Psoas muscle (tissue), 8 donors: ENCODE results near the gene RNF207. TPM values are rescaled to one million over a fixed set of nuclear protein-coding genes. Genes with fewer than 3 reads are reported as not detected.

Experiments used
- ATAC-seq, 4 donors: fragments of 200-7000 bp; cut with Tn5 transposase; one replicate each; pipeline ENCODE4 v1.9.1; 2020; ENCODE audit warnings: moderate library complexity in 3 of 4, mild to moderate bottlenecking in 2 of 4
- DNase-seq, 2 donors: peaks; one replicate each; pipeline ENCODE4 v3.0.0-alpha.2; 2020
- H3K27ac ChIP-seq: fragments of 200-600 bp; one replicate; pipeline ENCODE4 v1.8.0; 2022
- H3K27me3 ChIP-seq, 3 donors: fragments of 200-600 bp in 1 of 3; one replicate each; pipeline versions ENCODE4 v1.6.1 to v1.8.0; 2013 to 2022; ENCODE audit warnings: low read length in 2 of 3, mild to moderate bottlenecking in 2 of 3, moderate library complexity in 1 of 3; ENCODE audit not compliant: insufficient read depth in 3 of 3
- H3K36me3 ChIP-seq, 2 donors: fragments of 200-600 bp in 1 of 2; one replicate each; pipeline versions ENCODE4 v1.6.1 to v1.8.0; 2013 to 2022; ENCODE audit warnings: low read depth in 1 of 2, mild to moderate bottlenecking in 1 of 2, moderate library complexity in 1 of 2; ENCODE audit not compliant: insufficient read depth in 1 of 2
- H3K4me1 ChIP-seq: fragments of 200-600 bp; one replicate; pipeline ENCODE4 v1.8.0; 2022
- H3K4me3 ChIP-seq: fragments of 200-600 bp; one replicate; pipeline ENCODE4 v1.8.0; 2022; ENCODE audit warnings: mild to moderate bottlenecking
- H3K9me3 ChIP-seq: fragments of 200-600 bp; one replicate; pipeline ENCODE4 v1.8.0; 2022
- CTCF ChIP-seq: fragments of 200-600 bp; IDR thresholded peaks from one replicate; pipeline ENCODE4 v1.8.0; 2022; ENCODE audit warnings: antibody characterized with exemption
- WGBS, 3 donors: extraction: QIAGEN DNeasy Blood & Tissue Kit; methylation state at CpG; one replicate each; pipeline versions ENCODE4 v1.1.6 to v1.1.7; 2013; 5-methylcytosine and 5-hydroxymethylcytosine counted together
- intact Hi-C, 2 donors: fragments of 100-400 bp; cut with DNase I; formaldehyde crosslinking; loops; one replicate each; pipeline versions ENCODE4 v1.11.0 to v1.14.2; 2022
- polyA plus RNA-seq, 3 donors: library from polyadenylated mRNA; stranded (reverse); fragments of 200-250 nt; gene quantifications; one replicate each; pipeline ENCODE4 v1.2.3, GENCODE V29; 2013
- total RNA-seq, 4 donors: library from RNA; stranded (reverse); fragmentation: NEBNext Ultra II Directional in 2 of 4; extraction: Animal tissue kit (Norgen Biotek cat#: 25700) in 2 of 4; gene quantifications; one replicate each; pipeline versions ENCODE4 v1.2.1 to v1.2.4, GENCODE V29; 2021 to 2023
- donor health status: healthy with polysubstance abuse.
- donor health status: DM: no; HTN: no; CAD: no; lungs with moderate emphysema.
- donor health status: Bipolar disorder and iron deficiency.
- donor health status: healthy.
- donor health status: DM: yes; HTN: yes; CAD: no.
- donor health status: DM: no; HTN: no; CAD: no.
- donor health status: DM: no; HTN: no; CAD: no.
- donor health status: DM: yes; HTN: yes; CAD: no.

Gene RNF207
- total and polyA plus RNA-seq, 7 donors, result 2.5 to 13.6 (median 4.0) TPM

GRCh38 chr1:6165027-6165426 lies 40.9 kb upstream of the RNF207 start:
- ATAC-seq (no peak), DNase-seq (no peak)
- Histone ChIP-seq H3K4me3 (no peak overlapping the region), H3K27me3 (peaks cover 0 to 61% (median 17%) of the 10 kb centered on the region in 3 donors), H3K4me1 (no peaks in the 10 kb centered on the region), H3K36me3 (no peaks in the 10 kb centered on the region), H3K9me3 (no peaks in the 10 kb centered on the region), H3K27ac (no peak overlapping the region)
- intact Hi-C loops, result no loop called here
- 69 to 73% (median 73%) methylated on average over 6 to 7 of the region's 7 CpGs for WGBS, 3 donors
- no peak for TF ChIP-seq CTCF

- TF ChIP-seq CTCF, result no peak
- Histone ChIP-seq H3K4me1 (no peaks in the 10 kb centered on the region), H3K4me3 (no peak overlapping the region), H3K36me3 (no peaks in the 10 kb centered on the region), H3K27ac (no peak overlapping the region), H3K27me3 (peaks cover 0 to 64% (median 21%) of the 10 kb centered on the region in 3 donors), H3K9me3 (no peaks in the 10 kb centered on the region)
- intact Hi-C loops, result no loop called here
- DNase-seq (no peak), ATAC-seq (no peak)
- 61 to 68% (median 65%) methylated on average over 11 to 12 of the region's 12 CpGs for WGBS, 3 donors
Measured at GRCh38 chr1:6165441-6165985, 40.4 kb upstream of the RNF207 start.

- 57 to 68% (median 62%) methylated on average over 7 to 10 of the region's 10 CpGs for WGBS, 3 donors
- TF ChIP-seq CTCF, result no peak
- no peak for ATAC-seq
- Histone ChIP-seq H3K27me3 (peaks cover 0 to 63% (median 22%) of the 10 kb centered on the region in 3 donors), H3K9me3 (no peaks in the 10 kb centered on the region), H3K4me3 (no peak overlapping the region), H3K36me3 (no peaks in the 10 kb centered on the region), H3K27ac (no peak overlapping the region), H3K4me1 (no peaks in the 10 kb centered on the region)
- intact Hi-C loops, result no loop called here
- no peak for DNase-seq
Measured at GRCh38 chr1:6166221-6166620, 39.7 kb upstream of the RNF207 start.

GRCh38 chr1:6166655-6167390 lies 39.1 kb upstream of the RNF207 start:
- no peaks in the 10 kb centered on the region for H3K4me1 ChIP-seq
- H3K9me3 ChIP-seq, result no peaks in the 10 kb centered on the region
- 73 to 78% (median 78%) methylated on average over 17 to 19 of the region's 19 CpGs for WGBS, 3 donors
- no peaks in the 10 kb centered on the region for H3K36me3 ChIP-seq
- H3K27me3 ChIP-seq, result peaks cover 0 to 57% (median 20%) of the 10 kb centered on the region in 3 donors
- no peak for DNase-seq
- ATAC-seq, result no peak
- no peak for TF ChIP-seq CTCF
- intact Hi-C loops, result no loop called here
- H3K4me3 ChIP-seq, result no peak overlapping the region
- H3K27ac ChIP-seq, result no peak overlapping the region
